HG02610 (cell line): Measurements from ENCODE around the gene IGFBP2.

Experiments used
- ATAC-seq: cut with Tn5 transposase; IDR thresholded peaks from one replicate; pipeline ENCODE4 v1.9.1; 2021; ENCODE audit warnings: mild to moderate bottlenecking, moderate library complexity; ENCODE audit not compliant: unreplicated experiment

IGFBP2 gene

DNA sequence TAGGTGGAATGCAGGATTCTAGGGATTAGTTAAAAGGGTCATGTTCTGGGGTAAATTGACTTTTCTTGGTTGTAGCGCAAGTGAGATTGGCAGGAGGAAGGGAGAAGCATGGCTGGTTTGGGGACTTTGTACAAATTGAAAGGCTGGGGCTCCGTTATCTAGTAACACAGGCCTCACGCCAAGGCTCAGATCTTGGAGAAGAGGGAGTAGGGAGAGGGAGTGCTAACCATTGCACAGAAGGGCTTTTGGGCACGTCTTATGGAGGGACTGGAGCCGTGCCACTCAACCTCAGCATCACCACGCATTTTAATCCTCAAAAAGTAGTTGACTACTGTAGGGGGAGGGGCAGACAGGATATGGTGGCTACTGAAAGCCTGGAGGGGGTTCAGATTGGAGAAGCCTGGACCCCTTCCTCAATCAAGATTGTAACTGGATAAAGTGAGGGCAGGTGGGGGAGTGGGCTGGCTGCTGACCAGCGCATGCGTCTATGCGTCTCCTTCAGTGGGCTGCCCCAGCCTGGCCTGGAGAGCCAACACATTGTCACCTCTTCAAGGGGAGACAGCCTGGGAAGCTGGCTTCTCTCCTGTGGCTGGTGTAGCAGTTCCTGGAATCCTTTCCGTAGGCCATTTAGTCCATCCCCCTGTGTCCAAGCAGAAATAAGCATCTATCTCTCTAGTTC is 47.9 kb downstream of the IGFBP2 start:
- ATAC-seq, result no peak

- no peak for ATAC-seq
These were observed 48.5 kb downstream of the IGFBP2 start for GRCh38 chr2:216681683-216682082.

GRCh38 chr2:216683846-216684245 is 50.6 kb downstream of the IGFBP2 start:
- no peak for ATAC-seq

- no peak for ATAC-seq
These were observed 52.2 kb downstream of the IGFBP2 start for GRCh38 chr2:216685327-216685875.

DNA sequence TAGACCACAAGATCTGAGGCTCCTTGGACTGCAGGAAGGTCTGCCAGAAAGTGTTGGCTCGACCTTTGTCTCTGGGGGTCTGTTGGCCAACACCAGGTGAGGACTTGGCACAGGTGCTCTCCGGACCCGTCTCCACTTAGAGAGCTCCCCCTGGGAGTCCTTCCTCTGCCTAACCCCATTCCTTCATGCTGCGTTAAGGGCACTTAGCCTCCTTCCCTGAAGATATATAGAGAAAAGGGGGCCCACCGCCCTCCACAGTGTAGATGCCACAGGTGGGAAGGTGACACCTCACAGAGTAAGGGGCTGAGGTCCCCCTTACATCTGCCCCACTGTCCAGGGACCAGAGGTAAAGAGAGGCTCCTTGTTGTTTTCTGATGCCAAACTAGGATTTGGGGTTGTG is 53.9 kb downstream of the IGFBP2 start:
- no peak for ATAC-seq

DNA sequence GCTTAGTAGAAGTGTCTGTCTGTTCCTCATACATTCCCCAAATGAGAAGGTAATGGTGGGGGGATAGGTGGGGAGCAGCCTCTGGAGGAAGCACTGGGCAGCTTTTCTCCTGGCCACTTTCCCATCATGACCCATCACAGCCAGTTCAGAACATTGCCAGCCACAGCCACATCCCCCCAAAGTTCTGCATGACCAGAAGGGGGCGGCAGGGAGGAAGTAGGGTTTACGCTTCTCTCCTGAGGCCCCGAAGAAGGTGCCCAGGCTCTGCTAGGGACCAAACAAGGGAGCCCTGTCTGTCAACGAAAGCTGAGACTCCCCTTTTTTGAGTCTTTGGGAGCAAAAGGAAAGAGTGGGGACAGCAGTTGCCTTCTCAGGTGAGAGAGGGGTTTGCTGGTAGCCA is 54.4 kb downstream of the IGFBP2 start:
- no peak for ATAC-seq

DNA sequence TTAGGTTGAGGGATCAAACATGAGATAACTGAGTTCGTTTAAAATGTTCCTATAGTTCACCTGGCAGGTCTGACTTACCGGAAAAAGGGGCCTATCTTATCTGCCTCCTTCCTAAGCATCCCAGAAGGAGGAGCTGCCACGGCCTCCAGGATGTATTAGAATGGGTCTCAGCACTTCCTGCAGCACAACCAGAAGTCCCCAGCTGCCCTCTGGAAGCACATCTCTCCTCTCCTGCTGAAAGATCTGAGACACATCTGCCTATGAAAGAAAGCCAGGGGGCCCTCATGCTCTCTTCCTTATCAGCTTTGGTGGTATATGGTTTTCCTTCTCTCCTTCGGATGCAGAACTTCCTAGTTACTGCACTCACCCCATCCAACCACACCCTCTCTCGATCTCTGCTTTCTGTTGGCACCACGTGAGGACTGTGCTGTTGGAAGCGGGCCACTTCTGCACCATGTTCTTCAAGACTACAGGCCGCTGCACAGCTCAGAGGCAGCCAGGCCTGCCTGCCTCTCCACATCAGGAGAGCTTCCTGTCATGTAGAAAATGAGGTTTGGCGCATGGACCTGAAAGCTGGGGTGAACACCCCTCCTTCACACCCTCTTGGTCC is 55.6 kb downstream of the IGFBP2 start:
- ATAC-seq, result no peak

DNA sequence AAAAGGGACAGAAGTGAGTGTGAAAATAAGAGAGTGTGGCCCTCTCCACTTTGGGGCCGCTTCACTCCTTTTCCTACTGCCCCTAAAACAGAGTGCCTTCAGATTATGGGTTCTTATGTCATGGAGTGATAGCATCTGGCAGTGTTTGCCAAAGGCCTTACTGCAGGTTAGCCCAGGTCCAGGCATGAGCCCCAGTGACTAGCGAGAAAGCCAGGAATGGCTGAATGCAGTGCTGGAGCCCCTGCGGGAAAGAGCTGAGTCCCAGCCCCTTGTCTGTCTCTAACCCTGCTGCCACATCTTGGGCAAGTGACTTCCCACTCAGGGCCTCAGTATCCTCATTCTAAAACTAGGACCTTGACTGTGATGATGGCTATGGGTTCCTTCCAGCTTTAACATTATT is 56.2 kb downstream of the IGFBP2 start:
- no peak for ATAC-seq

DNA sequence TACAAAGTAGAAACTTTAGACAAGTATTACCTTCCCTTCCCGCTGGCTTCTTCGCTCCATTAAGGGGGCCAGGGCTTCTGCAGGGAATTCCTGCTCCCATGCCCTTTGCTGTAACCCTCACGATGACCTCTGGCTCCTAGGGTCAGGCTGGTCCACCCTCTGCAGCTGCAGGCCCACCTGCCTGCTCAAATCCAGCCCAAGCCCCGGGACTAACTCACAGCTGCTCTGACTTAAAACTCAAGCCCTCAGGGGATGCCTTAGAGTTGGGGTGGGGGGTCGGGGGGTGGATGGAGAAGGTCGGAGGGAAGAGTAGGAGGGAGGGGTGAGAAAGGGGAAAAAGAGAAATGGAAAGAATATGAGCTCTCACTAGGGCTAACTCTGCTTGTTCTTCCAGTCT is 57.2 kb downstream of the IGFBP2 start:
- ATAC-seq, result no peak

- no peak for ATAC-seq
These were observed 57.9 kb downstream of the IGFBP2 start for GRCh38 chr2:216690853-216691741.

DNA sequence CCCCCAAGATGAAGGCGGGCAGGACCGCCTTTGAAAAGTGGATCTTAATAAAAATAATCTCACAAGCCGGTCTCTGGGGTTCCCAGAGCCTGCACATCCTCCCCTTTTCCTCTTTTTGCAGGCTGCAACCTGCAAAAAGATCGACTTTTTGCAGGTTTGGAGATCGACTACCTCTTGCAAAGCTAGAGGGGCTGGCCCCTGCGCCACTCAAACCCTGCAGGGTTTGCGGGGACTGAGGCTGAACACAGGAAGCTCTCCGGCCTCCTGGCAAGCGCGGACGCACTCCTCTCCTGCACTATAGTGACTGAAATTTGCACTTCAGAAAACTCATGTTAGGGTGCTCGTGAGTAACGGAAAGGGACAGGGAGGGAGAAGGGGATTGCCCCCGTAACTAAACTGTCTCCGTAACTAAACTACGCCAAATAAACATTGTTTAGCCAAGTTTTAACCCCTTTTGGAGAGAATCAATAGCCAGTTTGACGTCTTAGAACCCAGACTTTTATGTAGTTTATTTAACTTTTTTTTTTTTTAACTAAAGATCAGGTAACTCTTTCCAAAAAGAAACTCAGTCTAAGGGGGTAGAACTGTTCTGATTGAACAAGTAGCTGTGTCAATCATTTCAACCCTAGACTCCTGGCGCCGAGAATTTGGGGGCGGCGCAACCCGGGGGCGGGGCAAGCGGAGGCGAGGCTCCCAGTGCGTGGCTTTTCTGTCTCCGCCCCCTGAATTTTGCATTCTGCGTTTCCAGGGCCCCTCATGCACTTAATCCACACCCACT is 59.6 kb downstream of the IGFBP2 start:
- ATAC-seq, result no peak

- no peak for ATAC-seq
These were observed 60.3 kb downstream of the IGFBP2 start for GRCh38 chr2:216693414-216694080.

DNA sequence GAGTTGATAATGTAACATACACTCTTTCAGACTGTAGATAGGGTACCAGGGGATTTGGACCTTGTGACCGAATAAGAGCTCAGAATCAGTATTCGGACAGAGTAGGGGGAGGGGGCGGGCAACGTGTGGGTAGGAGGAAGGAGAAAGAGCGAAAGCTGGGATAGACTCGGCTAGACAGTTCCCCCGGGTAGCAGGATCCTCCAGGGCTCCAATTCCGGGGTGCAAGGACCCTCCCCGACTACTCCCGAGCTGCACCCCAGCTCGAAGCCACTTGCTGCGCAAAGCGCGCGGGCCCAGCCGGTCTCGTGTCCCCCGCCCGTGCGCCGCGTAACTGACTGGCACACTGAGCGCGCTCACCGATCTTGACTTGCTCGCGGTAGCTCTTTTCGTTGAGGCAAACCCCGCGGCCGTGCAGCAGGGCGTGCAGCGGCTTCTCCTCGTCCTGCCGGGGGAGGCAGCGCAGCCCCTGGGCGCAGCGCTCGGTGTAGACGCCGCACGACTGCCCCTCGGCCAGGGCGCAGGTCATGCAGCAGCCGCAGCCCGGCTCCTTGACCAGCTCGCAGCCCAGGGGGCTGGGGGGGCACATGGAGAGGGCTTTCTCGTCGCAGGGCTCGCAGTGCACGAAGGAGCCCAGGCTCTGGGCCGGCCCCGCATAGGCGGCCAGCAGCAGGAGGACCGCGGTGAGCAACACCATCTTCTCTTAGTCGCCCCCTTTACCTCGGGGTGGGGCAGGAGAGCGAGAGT is 61.0 kb downstream of the IGFBP2 start:
- no peak for ATAC-seq

DNA sequence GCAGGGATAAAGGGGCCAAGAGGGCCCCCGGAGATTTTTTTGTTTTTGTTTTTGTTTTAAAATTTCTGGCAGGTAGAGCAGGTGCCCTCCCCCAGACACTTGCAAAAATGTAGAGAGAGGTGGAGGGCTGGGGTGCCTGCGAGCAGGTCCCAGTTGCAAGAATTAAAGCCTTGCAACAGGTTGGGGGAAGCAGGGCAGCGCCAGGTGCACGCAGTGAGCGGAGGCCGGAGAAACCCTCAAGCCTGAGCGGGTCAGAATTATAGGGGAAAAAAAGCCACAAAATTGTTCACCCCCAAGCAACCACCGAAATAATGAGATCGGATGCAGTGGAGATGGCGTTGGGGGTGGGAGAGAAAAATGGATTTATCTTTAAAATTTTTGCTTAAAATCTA is 61.6 kb downstream of the IGFBP2 start:
- ATAC-seq, result no peak

DNA sequence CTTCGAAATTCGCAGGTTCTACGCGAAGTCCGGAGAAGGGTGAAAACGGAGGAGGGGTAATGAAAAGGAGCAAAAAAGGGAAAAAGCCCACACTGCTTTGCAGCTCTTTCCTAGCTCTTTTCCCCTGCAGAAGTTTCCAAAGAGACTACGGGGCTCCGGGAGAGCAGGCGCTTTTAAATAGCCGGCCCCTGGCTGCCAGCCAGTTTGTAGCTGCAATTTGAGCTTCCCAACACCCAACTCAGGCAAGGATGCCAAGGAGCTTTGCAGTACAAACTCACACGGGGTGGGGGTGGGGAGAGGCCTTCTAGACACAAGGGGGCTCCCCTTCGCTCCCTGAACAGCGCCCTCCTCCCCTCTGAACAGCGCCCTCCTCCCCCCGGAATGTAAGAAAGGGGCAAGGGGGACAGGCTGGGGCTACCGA is 62.2 kb downstream of the IGFBP2 start, which contains the start of gene IGFBP5:
Gene IGFBP5 (minus strand): TSS at position 149 of the 421 bp plus-strand sequence. CDS start 774 bp downstream, outside the sequence.
- ATAC-seq, result no peak

DNA sequence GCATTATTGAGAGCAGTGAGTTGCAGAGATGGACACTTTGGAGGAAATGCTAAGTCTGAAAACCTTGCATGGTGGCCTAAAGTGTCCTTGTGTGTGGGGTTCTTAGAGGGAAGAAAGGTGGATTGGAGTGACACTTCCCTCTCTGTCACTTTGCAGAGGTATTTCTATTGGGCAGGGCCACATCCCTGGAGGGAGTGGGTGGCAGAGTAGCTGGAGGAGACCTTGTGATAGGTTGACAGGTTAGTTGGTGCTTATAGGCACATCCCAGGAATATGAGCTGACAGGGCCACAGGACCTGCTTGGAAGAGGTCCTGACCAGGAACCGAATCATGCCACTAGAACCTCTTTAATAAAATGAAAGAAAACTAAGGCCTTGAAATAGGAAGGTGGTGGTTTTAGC is 63.1 kb downstream of the IGFBP2 start:
- no peak for ATAC-seq

- ATAC-seq, result no peak
These were observed 63.7 kb downstream of the IGFBP2 start for GRCh38 chr2:216696751-216697560.

DNA sequence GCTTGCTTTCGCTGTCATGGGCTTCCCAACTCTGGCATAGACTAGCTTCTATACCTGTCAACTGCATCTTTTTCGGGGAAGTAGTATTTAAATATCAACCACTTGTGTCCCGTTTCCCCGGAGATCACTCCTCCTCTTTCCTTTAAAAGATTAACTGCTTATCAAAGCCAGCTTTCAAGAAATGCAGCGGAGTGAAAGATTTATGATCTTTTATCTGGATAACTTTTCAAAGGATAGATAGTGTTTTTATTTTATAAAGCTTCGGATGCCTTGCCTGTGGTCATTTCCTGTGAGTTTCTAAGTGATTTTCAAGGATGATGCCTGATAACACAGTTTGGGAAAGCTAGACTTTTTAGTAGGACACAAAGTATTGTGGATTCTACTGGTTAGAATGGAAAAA is 65.1 kb downstream of the IGFBP2 start:
- no peak for ATAC-seq

DNA sequence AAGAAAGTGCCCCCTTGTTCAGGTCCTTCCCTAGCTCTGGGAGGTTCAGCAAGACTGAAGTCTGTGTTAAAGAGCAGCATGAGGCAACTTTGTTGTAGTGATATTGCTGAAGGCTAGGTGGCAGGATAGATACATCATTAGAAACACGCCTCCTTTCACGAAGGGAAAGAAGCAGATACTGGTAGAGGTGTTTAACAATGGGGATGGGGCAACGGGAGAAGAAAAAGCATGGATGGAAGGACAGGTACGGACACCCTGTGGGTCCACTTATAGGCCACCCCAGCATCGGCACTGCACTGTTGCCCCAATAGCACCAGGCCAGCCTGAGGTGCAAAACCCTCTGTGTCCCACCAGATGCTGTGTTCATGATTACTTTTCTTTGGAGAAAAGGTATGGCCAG is 65.7 kb downstream of the IGFBP2 start:
- peak; percentile 41 for ATAC-seq
